Heart right ventricle (tissue), 16 donors: ENCODE results near the gene MICAL2. TPM values are rescaled to one million over a fixed set of nuclear protein-coding genes. Genes with fewer than 3 reads are reported as not detected.
A peak's percentile ranks its signal among the peaks of the same experiment; 100 is the strongest.

ENCODE experiments used
- ATAC-seq, 8 donors: fragments of 200-7000 bp; cut with Tn5 transposase; one replicate each; pipeline ENCODE4 v1.9.1; 2020; ENCODE audit warnings: mild to moderate bottlenecking in 8 of 8, moderate library complexity in 8 of 8, moderate number of reproducible peaks in 1 of 8
- DNase-seq, 2 donors: peaks; one replicate each; pipeline ENCODE4 v3.0.0-alpha.2; 2020
- H3K27ac ChIP-seq, 10 donors: fragments of 200-600 bp; sonication (generic) in 2 of 10; one replicate each; pipeline versions ENCODE4 v1.5.0 to v1.8.0; 2020 to 2022; ENCODE audit warnings: mild to moderate bottlenecking in 3 of 10
- H3K27me3 ChIP-seq, 7 donors: fragments of 200-600 bp; one replicate each; pipeline ENCODE4 v1.8.0; 2021 to 2022; ENCODE audit warnings: mild to moderate bottlenecking in 2 of 7
- H3K36me3 ChIP-seq, 9 donors: fragments of 200-600 bp; sonication (generic) in 1 of 9; one replicate each; pipeline versions ENCODE4 v1.5.0 to v1.8.0; 2020 to 2022; ENCODE audit warnings: mild to moderate bottlenecking in 2 of 9
- H3K4me1 ChIP-seq, 9 donors: fragments of 200-600 bp; sonication (generic) in 1 of 9; one replicate each; pipeline versions ENCODE4 v1.5.0 to v1.8.0; 2020 to 2022; ENCODE audit warnings: mild to moderate bottlenecking in 4 of 9
- H3K4me3 ChIP-seq, 10 donors: fragments of 200-600 bp; sonication (generic) in 2 of 10; one replicate each; pipeline versions ENCODE4 v1.5.0 to v1.8.0; 2020 to 2022; ENCODE audit warnings: mild to moderate bottlenecking in 7 of 10, moderate library complexity in 2 of 10
- H3K9me3 ChIP-seq, 11 donors: fragments of 200-600 bp in 10 of 11; sonication (generic) in 2 of 11; one replicate each; pipeline versions ENCODE4 v1.5.0 to v1.8.0; 2013 to 2022; ENCODE audit warnings: mild to moderate bottlenecking in 2 of 11, control low read depth in 1 of 11, moderate library complexity in 1 of 11
- CTCF ChIP-seq, 9 donors: fragments of 200-600 bp; sonication (generic) in 2 of 9; IDR thresholded peaks; one replicate each; pipeline versions ENCODE4 v1.5.0 to v1.8.0; 2021 to 2022; ENCODE audit warnings: antibody characterized with exemption in 9 of 9, mild to moderate bottlenecking in 5 of 9, moderate library complexity in 1 of 9
- WGBS, 2 donors: extraction: QIAGEN DNeasy Blood & Tissue Kit; methylation state at CpG; one replicate each; pipeline ENCODE4 v1.1.7; 2013; ENCODE audit warnings: inconsistent platforms in 1 of 2; 5-methylcytosine and 5-hydroxymethylcytosine counted together
- intact Hi-C, 10 donors: fragments of 100-400 bp; cut with DNase I; formaldehyde crosslinking; loops; one replicate each; pipeline versions ENCODE4 v1.11.1 to v1.14.2; 2022
- polyA plus RNA-seq, 2 donors: library from polyadenylated mRNA; stranded (reverse); fragments of 200-250 nt; gene quantifications; one replicate each; pipeline ENCODE4 v1.2.3, GENCODE V29; 2013
- total RNA-seq, 10 donors: library from RNA; stranded (reverse); fragmentation: NEBNext Ultra II Directional in 3 of 10; extraction: Animal tissue kit (Norgen Biotek cat#: 25700) in 3 of 10; gene quantifications; one replicate each; pipeline versions ENCODE4 v1.2.1 to v1.2.4, GENCODE V29; 2021 to 2023
- donor health status: Arrhythmogenic right ventricular cardiomyopathy.
- donor health status: ischemic (EF 13 %, LVEDD 7.1; RV severe dilation, severe dysfunction).
- donor health status: healthy with polysubstance abuse.
- donor health status: DM: no; HTN: yes; CAD: no.
- donor health status: DM: no; HTN: no; CAD: no.
- donor health status: ischemic (EF 25% LVEDD 6.9; RV normal size, moderate dysfunction).
- donor health status: ischemic (EF 25% LVEDD 5.7; RV mildly dilated, moderate dysfunction).
- donor health status: healthy.
- donor health status: DM: yes; HTN: yes; CAD: no.
- donor health status: Ischemic cardiomyopathy.
- donor health status: ischemic (EF 35%, LVEDD 5.7; RV mildly dilated, moderate dysfunction).
- donor health status: nonischemic (EF 11% LVEDD 7.7; RV severe dilation, severe dysfunction).
- donor health status: DM: yes; HTN: yes; CAD: no.
- donor health status: PGD.
- donor health status: ischemic (EF 29% LVEDD 5.4; RV normal size, mild dysfunction).
- donor health status: nonischemic (EF 23%, LVEDD 6.1; RV moderate dilation, normal function).

MICAL2 gene
- total and polyA plus RNA-seq, 12 donors, result 32.5 to 95.7 (median 70.5) TPM

GRCh38 chr11:12075822-12076821 is 34.3 kb upstream of the MICAL2 start:
- peak in 6 of 8 donors; percentile 17 to 50 (median 40) for ATAC-seq
- no peaks in the 10 kb centered on the region for H3K36me3 ChIP-seq
- H3K4me3 ChIP-seq, result no peak overlapping the region
- intact Hi-C loops, result no loop called here
- no peak for DNase-seq
- WGBS, 2 donors, result 79 to 84% methylated on average over 15 of the region's 15 CpGs
- H3K4me1 ChIP-seq, result peaks cover 0 to 12% (median 0%) of the 10 kb centered on the region in 9 donors
- no peaks in the 10 kb centered on the region for H3K27me3 ChIP-seq
- peak overlapping the region in 4 of 10 donors; percentile 9 to 71 (median 36) for H3K27ac ChIP-seq
- H3K9me3 ChIP-seq, result no peaks in the 10 kb centered on the region
- TF ChIP-seq CTCF (IDR thresholded peaks at IDR 0.05), result no peak

- TF ChIP-seq CTCF (IDR thresholded peaks at IDR 0.05), result no peak
- ATAC-seq (no peak), DNase-seq (no peak)
- H3K4me1 ChIP-seq, result peaks cover 0 to 12% (median 0%) of the 10 kb centered on the region in 9 donors
- H3K27ac ChIP-seq, result peak overlapping the region in 2 of 10 donors; percentile 17 to 62
- H3K36me3 ChIP-seq, result no peaks in the 10 kb centered on the region
- no peak overlapping the region for H3K4me3 ChIP-seq
- intact Hi-C loops, result no loop called here
- H3K27me3 ChIP-seq, result no peaks in the 10 kb centered on the region
- WGBS, 2 donors, result 88 to 96% methylated on average over 4 of the region's 4 CpGs
- no peaks in the 10 kb centered on the region for H3K9me3 ChIP-seq
Observed at GRCh38 chr11:12076840-12077534, 33.4 kb upstream of the MICAL2 start.

- no peak for ATAC-seq
- TF ChIP-seq CTCF (IDR thresholded peaks at IDR 0.05), result no peak
- intact Hi-C loops, result no loop called here
- no peaks in the 10 kb centered on the region for H3K36me3 ChIP-seq
- no peaks in the 10 kb centered on the region for H3K27me3 ChIP-seq
- H3K4me3 ChIP-seq, result no peak overlapping the region
- 80 to 91% methylated on average over 7 of the region's 7 CpGs for WGBS, 2 donors
- H3K4me1 ChIP-seq, result peaks cover 0 to 12% (median 0%) of the 10 kb centered on the region in 9 donors
- DNase-seq, result no peak
- H3K27ac ChIP-seq, result peak overlapping the region in 1 of 10 donors; percentile 62
- H3K9me3 ChIP-seq, result no peaks in the 10 kb centered on the region
Observed at GRCh38 chr11:12077535-12078280, 32.7 kb upstream of the MICAL2 start.
